PC-9 (cell line): Measurements from ENCODE around the gene CAPN10. TPM values are rescaled to one million over a fixed set of nuclear protein-coding genes. Genes with fewer than 3 reads are reported as not detected.

ENCODE experiments used
- BruUV-seq: library from RNA; stranded (reverse); fragments of 400-500 nt; replicated peaks from 2 replicates; lab custom pipeline; 2021; lab: Mats Ljungman, UMichigan
- CTCF ChIA-PET: fragments of 300-600 bp; sonication (Branson Sonifier 250); formaldehyde crosslinking; loops from one replicate; lab custom pipeline; 2022; ENCODE audit warnings: antibody characterized with exemption; lab: Charles Lee
- POLR2A ChIA-PET: fragments of 300-600 bp; sonication (Branson Sonifier 250); formaldehyde crosslinking; loops from one replicate; lab custom pipeline; 2022; ENCODE audit warnings: antibody characterized with exemption; ENCODE audit not compliant: unreplicated experiment; lab: Charles Lee
- DNase-seq, 2 experiments: peaks; one replicate each; pipeline versions ENCODE4 v3.0.0 to v3.0.0-alpha.2; 2015 to 2022; ENCODE audit warnings: mixed read lengths in 1 of 2
- H2AFZ ChIP-seq: fragments of 200-600 bp; sonication (generic); 2 replicates; pipeline ENCODE4 v1.8.1; 2017; ENCODE audit warnings: antibody characterized with exemption
- H3F3A ChIP-seq: fragments of 200-600 bp; sonication (generic); 2 replicates; pipeline ENCODE4 v1.8.1; 2017; ENCODE audit warnings: antibody characterized with exemption, mild to moderate bottlenecking, low read depth; ENCODE audit not compliant: insufficient read depth
- H3K27ac ChIP-seq: fragments of 200-600 bp; sonication (generic); 2 replicates; pipeline ENCODE4 v1.6.1; 2016; ENCODE audit warnings: mixed run types
- H3K27me3 ChIP-seq: fragments of 200-600 bp; sonication (generic); 2 replicates; pipeline ENCODE4 v1.6.1; 2016; ENCODE audit warnings: low read depth, mixed run types; ENCODE audit not compliant: insufficient read depth
- H3K36me3 ChIP-seq: fragments of 200-600 bp; sonication (generic); 2 replicates; pipeline ENCODE4 v1.6.1; 2016; ENCODE audit warnings: low read depth, mixed run types
- H3K4me1 ChIP-seq: fragments of 200-600 bp; sonication (generic); replicated peaks from 2 replicates; pipeline ENCODE4 v1.6.1; 2016; ENCODE audit warnings: mixed run types; ENCODE audit not compliant: insufficient read depth
- H3K4me2 ChIP-seq: fragments of 200-600 bp; sonication (generic); 2 replicates; pipeline ENCODE4 v1.6.1; 2017; ENCODE audit warnings: mixed run types
- H3K4me3 ChIP-seq: fragments of 200-600 bp; sonication (generic); 2 replicates; pipeline ENCODE4 v1.6.1; 2016; ENCODE audit warnings: mixed run types
- H3K79me2 ChIP-seq: fragments of 200-600 bp; sonication (generic); 2 replicates; pipeline ENCODE4 v1.6.1; 2017; ENCODE audit warnings: low read depth, mixed run types
- H3K9me2 ChIP-seq: fragments of 200-600 bp; sonication (generic); 2 replicates; pipeline ENCODE4 v1.8.1; 2017; ENCODE audit warnings: mild to moderate bottlenecking; ENCODE audit not compliant: insufficient read depth
- H3K9me3 ChIP-seq: fragments of 200-600 bp; sonication (generic); 2 replicates; pipeline ENCODE4 v1.8.1; 2016; ENCODE audit warnings: low read depth; ENCODE audit not compliant: insufficient read depth
- H4K20me1 ChIP-seq: fragments of 200-600 bp; sonication (generic); 2 replicates; pipeline ENCODE4 v1.8.1; 2017; ENCODE audit not compliant: insufficient read depth
- EZH2 ChIP-seq: fragments of 200-600 bp; sonication (generic); IDR thresholded peaks from 2 replicates; pipeline ENCODE4 v1.8.0; 2017; ENCODE audit warnings: antibody characterized with exemption, low read depth
- intact Hi-C: fragments of 100-400 bp; cut with micrococcal nuclease; formaldehyde crosslinking; loops from one replicate; pipeline ENCODE4 v1.10.0; 2022; ENCODE audit not compliant: unreplicated experiment
- total RNA-seq: library from RNA; stranded (reverse); gene quantifications from 2 replicates; pipeline ENCODE4 v1.2.3, GENCODE V29; 2021
- TF ChIP-seq, protein P1 (sequence below): fragments of 200-600 bp; sonication (generic); conservative IDR thresholded peaks from 2 replicates; pipeline ENCODE4 v1.6.1; 2017; ENCODE audit warnings: mixed run types, antibody characterized with exemption, mild to moderate bottlenecking, moderate library complexity

Gene CAPN10
- total RNA-seq, 1 experiment from 2014 or later: 49.8 TPM

- no TSS peak for BruUV-seq
- H3F3A ChIP-seq: no peaks in the 10 kb centered on the region
- no peak overlapping the region for H3K4me3 ChIP-seq
- no peaks in the 10 kb centered on the region for H3K4me1 ChIP-seq
- intact Hi-C loops: no loop called here
- H3K27me3 ChIP-seq: no peaks in the 10 kb centered on the region
- H4K20me1 ChIP-seq: peaks cover 12% of the 10 kb centered on the region
- no peak overlapping the region for H3K4me2 ChIP-seq
- CTCF ChIA-PET: no interaction called here
- DNase-seq: no peak
- H3K27ac ChIP-seq: no peak overlapping the region
- H3K9me2 ChIP-seq: no peaks in the 10 kb centered on the region
- no peaks in the 10 kb centered on the region for H3K9me3 ChIP-seq
- no peak for TF ChIP-seq EZH2
- TF ChIP-seq, protein P1, sequence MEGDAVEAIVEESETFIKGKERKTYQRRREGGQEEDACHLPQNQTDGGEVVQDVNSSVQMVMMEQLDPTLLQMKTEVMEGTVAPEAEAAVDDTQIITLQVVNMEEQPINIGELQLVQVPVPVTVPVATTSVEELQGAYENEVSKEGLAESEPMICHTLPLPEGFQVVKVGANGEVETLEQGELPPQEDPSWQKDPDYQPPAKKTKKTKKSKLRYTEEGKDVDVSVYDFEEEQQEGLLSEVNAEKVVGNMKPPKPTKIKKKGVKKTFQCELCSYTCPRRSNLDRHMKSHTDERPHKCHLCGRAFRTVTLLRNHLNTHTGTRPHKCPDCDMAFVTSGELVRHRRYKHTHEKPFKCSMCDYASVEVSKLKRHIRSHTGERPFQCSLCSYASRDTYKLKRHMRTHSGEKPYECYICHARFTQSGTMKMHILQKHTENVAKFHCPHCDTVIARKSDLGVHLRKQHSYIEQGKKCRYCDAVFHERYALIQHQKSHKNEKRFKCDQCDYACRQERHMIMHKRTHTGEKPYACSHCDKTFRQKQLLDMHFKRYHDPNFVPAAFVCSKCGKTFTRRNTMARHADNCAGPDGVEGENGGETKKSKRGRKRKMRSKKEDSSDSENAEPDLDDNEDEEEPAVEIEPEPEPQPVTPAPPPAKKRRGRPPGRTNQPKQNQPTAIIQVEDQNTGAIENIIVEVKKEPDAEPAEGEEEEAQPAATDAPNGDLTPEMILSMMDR: no peak
- no peaks in the 10 kb centered on the region; the same call in 1 of the 2 replicates for H3K79me2 ChIP-seq
- H3K36me3 ChIP-seq: 0 out of 2 replicates have a peak, but pooled peaks cover 4% of the 10 kb centered on the region
- no peak overlapping the region for H2AFZ ChIP-seq
- POLR2A ChIA-PET: no interaction called here
Observed at GRCh38 chr2:240597419-240598181, 11.1 kb downstream of the CAPN10 start.

DNA sequence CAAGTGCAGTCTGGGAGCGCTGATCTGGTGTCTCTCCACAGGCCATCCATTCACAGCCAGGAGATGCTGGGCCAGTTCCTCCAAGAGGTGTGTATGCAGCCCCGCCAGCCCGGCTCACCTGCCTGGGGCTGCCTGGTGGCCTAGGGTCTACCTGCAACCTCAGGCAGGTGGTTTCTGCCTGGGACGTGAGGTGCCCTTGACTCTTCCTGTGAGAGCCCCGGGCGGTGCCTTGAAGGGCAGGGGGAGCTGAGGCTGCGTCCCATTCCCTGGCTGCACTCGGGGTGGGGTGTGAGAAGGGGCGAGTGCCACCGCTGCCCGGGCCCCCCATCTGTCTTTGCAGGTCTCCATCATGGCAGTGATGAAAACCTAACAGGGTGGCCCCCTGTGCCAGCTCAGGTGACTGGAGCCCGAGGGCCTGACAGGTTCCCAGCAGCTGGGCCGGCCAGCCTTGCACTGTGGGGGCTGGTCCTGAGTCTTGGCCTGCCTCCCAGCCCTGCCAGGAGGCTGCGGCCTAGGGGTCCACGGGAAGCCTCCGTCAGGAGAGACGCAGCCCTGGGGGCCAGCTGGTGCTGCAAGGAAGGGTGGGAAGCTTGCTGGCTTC lies 11.9 kb downstream of the CAPN10 start:
- peaks cover 12% of the 10 kb centered on the region for H4K20me1 ChIP-seq
- no peak overlapping the region for H3K4me2 ChIP-seq
- 0 out of 2 replicates have a peak, but pooled peaks cover 4% of the 10 kb centered on the region for H3K36me3 ChIP-seq
- TF ChIP-seq EZH2: no peak
- TF ChIP-seq, protein P1: no peak
- no peak overlapping the region for H2AFZ ChIP-seq
- H3K27ac ChIP-seq: no peak overlapping the region
- no peaks in the 10 kb centered on the region for H3F3A ChIP-seq
- ChIA-PET POLR2A (no interaction called here), CTCF (no interaction called here)
- intact Hi-C loops: no loop called here
- no TSS peak for BruUV-seq
- H3K4me3 ChIP-seq: no peak overlapping the region
- no peaks in the 10 kb centered on the region for H3K9me3 ChIP-seq
- no peaks in the 10 kb centered on the region for H3K9me2 ChIP-seq
- no peaks in the 10 kb centered on the region for H3K27me3 ChIP-seq
- H3K4me1 ChIP-seq: no peaks in the 10 kb centered on the region
- H3K79me2 ChIP-seq: no peaks in the 10 kb centered on the region
- no peak for DNase-seq

DNA sequence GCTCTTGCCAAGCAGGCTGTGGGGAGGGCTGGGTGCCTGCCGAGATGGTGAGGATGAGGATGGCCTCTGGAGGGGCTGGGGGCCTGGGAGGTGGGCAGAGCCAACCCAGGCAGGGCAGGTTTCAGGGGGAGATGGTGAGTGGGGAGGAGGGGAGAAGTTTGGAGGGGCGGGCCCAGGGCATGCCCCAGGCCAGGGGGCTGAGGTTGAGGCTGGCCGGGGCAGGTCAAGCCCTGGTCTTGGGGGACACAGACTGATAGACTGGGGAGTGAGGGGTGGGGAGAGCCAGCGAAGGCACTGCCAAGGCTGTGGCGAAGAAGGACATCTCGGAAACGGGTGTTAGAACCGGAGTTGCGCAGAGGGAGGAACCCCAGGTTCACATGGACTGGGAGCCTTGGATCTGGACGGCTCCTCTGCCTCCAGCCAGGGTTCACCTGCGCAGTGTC lies 12.6 kb downstream of the CAPN10 start:
- ChIA-PET POLR2A (no interaction called here), CTCF (no interaction called here)
- TF ChIP-seq, protein P1: no peak
- TF ChIP-seq EZH2: no peak

More for the DNA sequence above, 12.6 kb downstream of the CAPN10 start:
- Histone ChIP-seq H3K36me3 (0 out of 2 replicates have a peak, but pooled peaks cover 4% of the 10 kb centered on the region), H3K27ac (no peak overlapping the region), H3K27me3 (no peaks in the 10 kb centered on the region), H3K9me2 (no peaks in the 10 kb centered on the region), H3F3A (no peaks in the 10 kb centered on the region), H2AFZ (no peak overlapping the region), H4K20me1 (peaks cover 12% of the 10 kb centered on the region), H3K79me2 (no peaks in the 10 kb centered on the region), H3K4me1 (no peaks in the 10 kb centered on the region), H3K9me3 (no peaks in the 10 kb centered on the region), H3K4me3 (no peak overlapping the region), H3K4me2 (no peak overlapping the region)
- no TSS peak for BruUV-seq
- DNase-seq: no peak
- intact Hi-C loops: no loop called here
